ENCODE results near the gene ZWILCH.

- TF ChIP-seq JUND (IDR thresholded peaks at IDR 0.05), result no peak
- no peak for TF ChIP-seq NR2F2 (IDR thresholded peaks at IDR 0.05)
- TF ChIP-seq YY1 (IDR thresholded peaks at IDR 0.05), result no peak
- no peak for TF ChIP-seq CTCF (IDR thresholded peaks at IDR 0.05; ENCODE audit: low read depth, low read length, missing input control)
- TF ChIP-seq EGR1 (IDR thresholded peaks at IDR 0.05; ENCODE audit: low read depth in 2 of 2), result no peak
- no peak for TF ChIP-seq REST (IDR thresholded peaks at IDR 0.05)
- no peak for TF ChIP-seq RAD21 (IDR thresholded peaks at IDR 0.05)
- TF ChIP-seq TAF1 (conservative IDR thresholded peaks at IDR 0.05), result no peak
- no peak for TF ChIP-seq SP1 (IDR thresholded peaks at IDR 0.05)
- TF ChIP-seq MAX (IDR thresholded peaks at IDR 0.05), result no peak
- TF ChIP-seq ZBTB33 (IDR thresholded peaks at IDR 0.05), result no peak
Measured at GRCh38 chr15:66542896-66543295, 37.8 kb downstream of the ZWILCH start.
